BLaER1 (cell line): ENCODE results near the gene COL8A2.
A peak's percentile ranks its signal among the peaks of the same experiment; 100 is the strongest.
"Not testable (repeated sequence)": the region's sequence is repeated elsewhere in the genome, so short reads cannot be mapped to it uniquely, and the experiment has no call there.

Experiments used
- H3K27ac ChIP-seq: shearing (Covaris generic); formaldehyde crosslinking; 2 replicates; pipeline ENCODE4 v1.8.1; 2022
- H3K27me3 ChIP-seq: shearing (Covaris generic); formaldehyde crosslinking; 2 replicates; pipeline ENCODE4 v1.8.1; 2022
- H3K36me3 ChIP-seq: shearing (Covaris generic); formaldehyde crosslinking; 2 replicates; pipeline ENCODE4 v1.8.1; 2022
- H3K4me1 ChIP-seq: shearing (Covaris generic); formaldehyde crosslinking; 2 replicates; pipeline ENCODE4 v1.8.1; 2022
- H3K4me2 ChIP-seq: shearing (Covaris generic); formaldehyde crosslinking; 2 replicates; pipeline ENCODE4 v1.8.1; 2022
- H3K4me3 ChIP-seq: shearing (Covaris generic); formaldehyde crosslinking; 2 replicates; pipeline ENCODE4 v1.8.1; 2022
- H3K9ac ChIP-seq: shearing (Covaris generic); formaldehyde crosslinking; 2 replicates; pipeline ENCODE4 v1.8.1; 2022
- H3K9me3 ChIP-seq: shearing (Covaris generic); formaldehyde crosslinking; 2 replicates; pipeline ENCODE4 v1.8.1; 2022
- H4K20me1 ChIP-seq: shearing (Covaris generic); formaldehyde crosslinking; 2 replicates; pipeline ENCODE4 v1.8.1; 2022
- Cebpa-rat ChIP-seq: shearing (Covaris generic); IDR thresholded peaks from 2 replicates; pipeline ENCODE4 v1.8.1; 2022

The COL8A2 gene

GRCh38 chr1:36164361-36164760 is 39.3 kb upstream of the COL8A2 start:
- no peaks in the 10 kb centered on the region for H3K9me3 ChIP-seq
- peaks cover 38% of the 10 kb centered on the region for H3K4me1 ChIP-seq
- no peak overlapping the region for H3K9ac ChIP-seq
- H3K4me2 ChIP-seq, result no peak overlapping the region
- no peak overlapping the region for H3K27ac ChIP-seq
- no peak overlapping the region for H3K4me3 ChIP-seq
- H3K36me3 ChIP-seq, result peaks cover 66% of the 10 kb centered on the region
- TF ChIP-seq Cebpa-rat, result no peak
- no peaks in the 10 kb centered on the region for H3K27me3 ChIP-seq
- H4K20me1 ChIP-seq, result peaks cover 100% of the 10 kb centered on the region

GRCh38 chr1:36163426-36163825 is 38.4 kb upstream of the COL8A2 start:
- H3K9ac ChIP-seq, result no peak overlapping the region
- H3K36me3 ChIP-seq, result peaks cover 64% of the 10 kb centered on the region
- no peak overlapping the region for H3K4me2 ChIP-seq
- no peak for TF ChIP-seq Cebpa-rat
- peaks cover 48% of the 10 kb centered on the region for H3K4me1 ChIP-seq
- H3K27me3 ChIP-seq, result no peaks in the 10 kb centered on the region
- peaks cover 100% of the 10 kb centered on the region for H4K20me1 ChIP-seq
- H3K9me3 ChIP-seq, result no peaks in the 10 kb centered on the region
- H3K27ac ChIP-seq, result no peak overlapping the region
- H3K4me3 ChIP-seq, result no peak overlapping the region

- Histone ChIP-seq H3K36me3 (peaks cover 57% of the 10 kb centered on the region), H3K4me2 (peak overlapping the region; percentile 98), H3K9me3 (no peaks in the 10 kb centered on the region), H3K27me3 (no peaks in the 10 kb centered on the region), H3K4me3 (no peak overlapping the region), H3K27ac (peak overlapping the region; percentile 97), H3K4me1 (peaks cover 55% of the 10 kb centered on the region), H4K20me1 (peaks cover 100% of the 10 kb centered on the region), H3K9ac (peak overlapping the region; percentile 99; the same call in 1 of the 2 replicates)
- no peak for TF ChIP-seq Cebpa-rat
Measured at GRCh38 chr1:36162680-36163239, 37.7 kb upstream of the COL8A2 start.

GRCh38 chr1:36161641-36162531 is 36.9 kb upstream of the COL8A2 start:
- Histone ChIP-seq H3K4me1 (peaks cover 59% of the 10 kb centered on the region), H3K27ac (peak overlapping the region; percentile 97), H3K27me3 (no peaks in the 10 kb centered on the region), H3K4me2 (peak overlapping the region; percentile 98), H3K9ac (peak overlapping the region; percentile 99), H3K4me3 (peak overlapping the region; percentile 63), H4K20me1 (peaks cover 100% of the 10 kb centered on the region), H3K36me3 (peaks cover 48% of the 10 kb centered on the region), H3K9me3 (no peaks in the 10 kb centered on the region)
- TF ChIP-seq Cebpa-rat, result no peak

- H3K9me3 ChIP-seq, result no peaks in the 10 kb centered on the region
- H3K27me3 ChIP-seq, result no peaks in the 10 kb centered on the region
- TF ChIP-seq Cebpa-rat, result no peak
- H3K4me2 ChIP-seq, result peak overlapping the region; percentile 98
- H3K4me1 ChIP-seq, result peaks cover 59% of the 10 kb centered on the region
- H3K36me3 ChIP-seq, result peaks cover 41% of the 10 kb centered on the region
- peaks cover 91% of the 10 kb centered on the region for H4K20me1 ChIP-seq
- H3K9ac ChIP-seq, result peak overlapping the region; percentile 99
- peak overlapping the region; percentile 97 for H3K27ac ChIP-seq
- H3K4me3 ChIP-seq, result peak overlapping the region; percentile 63
Measured at GRCh38 chr1:36160949-36161485, 36.0 kb upstream of the COL8A2 start.

- peaks cover 59% of the 10 kb centered on the region for H3K4me1 ChIP-seq
- peak overlapping the region; percentile 98 for H3K4me2 ChIP-seq
- peaks cover 85% of the 10 kb centered on the region for H4K20me1 ChIP-seq
- peak overlapping the region; percentile 63 for H3K4me3 ChIP-seq
- peak overlapping the region; percentile 97 for H3K27ac ChIP-seq
- H3K9me3 ChIP-seq, result no peaks in the 10 kb centered on the region
- H3K36me3 ChIP-seq, result peaks cover 36% of the 10 kb centered on the region
- H3K9ac ChIP-seq, result peak overlapping the region; percentile 99
- no peaks in the 10 kb centered on the region for H3K27me3 ChIP-seq
- no peak for TF ChIP-seq Cebpa-rat
Measured at GRCh38 chr1:36160388-36160948, 35.4 kb upstream of the COL8A2 start.

- H4K20me1 ChIP-seq, result peaks cover 79% of the 10 kb centered on the region
Measured at GRCh38 chr1:36159614-36160387, 34.8 kb upstream of the COL8A2 start.

GRCh38 chr1:36158827-36159252 is 33.8 kb upstream of the COL8A2 start:
- H3K27ac ChIP-seq, H3K9me3 ChIP-seq, H3K27me3 ChIP-seq, H3K4me3 ChIP-seq: not testable (repeated sequence)
- Histone ChIP-seq H3K9ac (peak overlapping the region; percentile 99; the same call in 1 of the 2 replicates), H3K36me3 (peaks cover 25% of the 10 kb centered on the region), H4K20me1 (peaks cover 69% of the 10 kb centered on the region), H3K4me1 (peaks cover 74% of the 10 kb centered on the region), H3K4me2 (peak overlapping the region; percentile 99)

More at GRCh38 chr1:36159614-36160387, 34.8 kb upstream of the COL8A2 start:
- H3K4me1 ChIP-seq, result peaks cover 65% of the 10 kb centered on the region
- peak overlapping the region; percentile 98 for H3K4me2 ChIP-seq
- no peaks in the 10 kb centered on the region for H3K27me3 ChIP-seq
- H3K4me3 ChIP-seq, result no peak overlapping the region
- peaks cover 34% of the 10 kb centered on the region for H3K36me3 ChIP-seq
- H3K27ac ChIP-seq, result peak overlapping the region; percentile 97
- TF ChIP-seq Cebpa-rat, result no peak
- peak overlapping the region; percentile 99 for H3K9ac ChIP-seq
- no peaks in the 10 kb centered on the region for H3K9me3 ChIP-seq
